ENCODE measurements around the gene SERINC3. TPM values are rescaled to one million over a fixed set of nuclear protein-coding genes. Genes with fewer than 3 reads are reported as not detected.

Gene SERINC3
- total RNA-seq, 1 donor from 2014 or later, result 82.8 TPM

DNA sequence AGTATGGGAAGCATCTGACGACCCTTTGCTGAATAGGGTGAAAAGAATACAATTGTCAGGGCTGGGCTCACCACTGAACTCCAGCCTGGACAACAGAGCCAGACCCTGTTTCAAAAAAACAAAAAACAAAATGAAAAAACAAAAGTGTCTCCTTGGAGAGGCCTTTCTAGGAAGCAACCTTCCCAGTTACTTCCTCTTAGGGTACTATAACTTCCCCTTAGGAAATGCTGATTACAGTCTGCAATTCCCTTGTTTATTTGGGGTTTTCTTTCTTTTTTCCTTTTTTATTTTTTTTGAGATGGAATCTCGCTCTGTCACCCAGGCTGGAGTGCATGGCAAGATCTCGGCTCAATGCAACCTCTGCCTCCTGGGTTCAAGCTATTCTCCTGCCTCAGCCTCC, 66.7 kb downstream of the SERINC3 start:
- TF ChIP-seq, protein P1, sequence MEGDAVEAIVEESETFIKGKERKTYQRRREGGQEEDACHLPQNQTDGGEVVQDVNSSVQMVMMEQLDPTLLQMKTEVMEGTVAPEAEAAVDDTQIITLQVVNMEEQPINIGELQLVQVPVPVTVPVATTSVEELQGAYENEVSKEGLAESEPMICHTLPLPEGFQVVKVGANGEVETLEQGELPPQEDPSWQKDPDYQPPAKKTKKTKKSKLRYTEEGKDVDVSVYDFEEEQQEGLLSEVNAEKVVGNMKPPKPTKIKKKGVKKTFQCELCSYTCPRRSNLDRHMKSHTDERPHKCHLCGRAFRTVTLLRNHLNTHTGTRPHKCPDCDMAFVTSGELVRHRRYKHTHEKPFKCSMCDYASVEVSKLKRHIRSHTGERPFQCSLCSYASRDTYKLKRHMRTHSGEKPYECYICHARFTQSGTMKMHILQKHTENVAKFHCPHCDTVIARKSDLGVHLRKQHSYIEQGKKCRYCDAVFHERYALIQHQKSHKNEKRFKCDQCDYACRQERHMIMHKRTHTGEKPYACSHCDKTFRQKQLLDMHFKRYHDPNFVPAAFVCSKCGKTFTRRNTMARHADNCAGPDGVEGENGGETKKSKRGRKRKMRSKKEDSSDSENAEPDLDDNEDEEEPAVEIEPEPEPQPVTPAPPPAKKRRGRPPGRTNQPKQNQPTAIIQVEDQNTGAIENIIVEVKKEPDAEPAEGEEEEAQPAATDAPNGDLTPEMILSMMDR (IDR thresholded peaks at IDR 0.05; ENCODE audit: unreplicated experiment), result no peak
- Mint-ChIP-seq H3K27ac (ENCODE audit: unreplicated experiment) (no peak overlapping the region), H3K9me3 (ENCODE audit: unreplicated experiment) (no peaks in the 10 kb centered on the region), H3K27me3 (ENCODE audit: unreplicated experiment) (peaks cover 3% of the 10 kb centered on the region), H3K4me3 (ENCODE audit: unreplicated experiment) (no peak overlapping the region), H3K4me1 (ENCODE audit: unreplicated experiment) (peaks cover 7% of the 10 kb centered on the region), H3K36me3 (ENCODE audit: low read depth, unreplicated experiment) (no peaks in the 10 kb centered on the region)
- no peak for DNase-seq (ENCODE audit: low spot score)

DNA sequence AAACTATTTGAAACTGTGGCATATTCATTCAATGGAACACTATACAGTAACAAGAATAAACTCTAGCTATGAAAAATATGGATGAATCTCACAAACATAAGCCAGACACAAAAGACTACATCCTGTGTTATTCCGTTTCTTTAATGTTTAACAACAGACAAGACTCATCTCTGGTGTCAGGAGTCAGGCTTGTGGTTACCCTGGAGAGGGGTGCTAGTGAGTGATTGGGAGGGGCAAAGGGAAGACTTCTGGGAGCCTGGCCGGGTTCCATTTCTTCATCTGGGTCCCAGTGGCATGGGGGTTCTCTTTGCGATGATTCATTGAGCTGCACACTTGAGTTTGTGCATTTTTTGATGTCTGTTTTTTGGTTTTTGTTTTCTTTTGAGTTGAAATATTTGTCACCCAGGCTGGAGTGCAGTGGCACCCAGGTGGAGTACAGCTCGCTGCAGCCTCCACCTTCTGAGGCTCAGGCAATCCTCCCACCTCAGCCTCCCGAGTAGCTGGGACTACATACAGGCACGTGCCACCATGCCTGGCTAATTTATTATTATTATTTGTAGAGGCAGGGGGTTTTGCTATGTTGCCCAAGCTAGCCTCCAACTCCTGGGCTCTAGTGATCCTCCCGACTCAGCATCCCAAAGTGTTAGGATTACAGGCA, 67.4 kb downstream of the SERINC3 start:
- Mint-ChIP-seq H3K4me3 (ENCODE audit: unreplicated experiment) (no peak overlapping the region), H3K9me3 (ENCODE audit: unreplicated experiment) (no peaks in the 10 kb centered on the region), H3K36me3 (ENCODE audit: low read depth, unreplicated experiment) (no peaks in the 10 kb centered on the region), H3K27ac (ENCODE audit: unreplicated experiment) (no peak overlapping the region), H3K27me3 (ENCODE audit: unreplicated experiment) (peaks cover 5% of the 10 kb centered on the region), H3K4me1 (ENCODE audit: unreplicated experiment) (peaks cover 10% of the 10 kb centered on the region)
- DNase-seq (ENCODE audit: low spot score), result no peak
- TF ChIP-seq, protein P1 (IDR thresholded peaks at IDR 0.05; ENCODE audit: unreplicated experiment), result no peak

DNA sequence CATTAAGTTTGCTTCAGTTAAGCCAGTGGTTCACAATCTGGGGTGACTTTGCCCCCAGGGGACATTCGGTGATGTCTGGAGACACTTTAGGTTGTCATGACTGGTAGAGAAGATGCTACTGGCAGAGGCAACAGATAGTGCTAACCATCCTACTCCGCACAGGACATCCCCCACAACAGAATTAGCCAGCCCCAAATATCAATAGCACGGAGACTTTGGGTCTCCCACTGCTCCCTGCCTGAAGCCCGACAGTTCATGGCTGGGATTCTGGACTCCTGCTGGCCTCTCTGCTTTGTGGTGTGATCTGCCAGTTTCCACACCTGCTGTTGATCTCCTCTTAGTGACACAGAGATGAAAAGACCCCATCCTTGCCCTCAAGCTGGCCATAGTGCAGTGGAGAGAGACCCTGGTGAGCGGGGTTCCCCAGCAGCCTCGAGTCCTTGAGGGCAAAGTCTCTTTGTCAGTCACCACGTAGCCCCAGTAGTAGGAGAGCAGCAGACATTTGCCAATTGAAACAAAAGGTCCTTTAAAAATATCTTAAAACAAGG, 70.9 kb downstream of the SERINC3 start:
- no peaks in the 10 kb centered on the region for H3K9me3 Mint-ChIP-seq (ENCODE audit: unreplicated experiment)
- H3K27ac Mint-ChIP-seq (ENCODE audit: unreplicated experiment), result no peak overlapping the region
- H3K27me3 Mint-ChIP-seq (ENCODE audit: unreplicated experiment), result peaks cover 14% of the 10 kb centered on the region
- H3K4me1 Mint-ChIP-seq (ENCODE audit: unreplicated experiment), result peaks cover 10% of the 10 kb centered on the region
- TF ChIP-seq, protein P1 (IDR thresholded peaks at IDR 0.05; ENCODE audit: unreplicated experiment), result no peak
- H3K4me3 Mint-ChIP-seq (ENCODE audit: unreplicated experiment), result no peak overlapping the region
- peaks cover 3% of the 10 kb centered on the region for H3K36me3 Mint-ChIP-seq (ENCODE audit: low read depth, unreplicated experiment)
- no peak for DNase-seq (ENCODE audit: low spot score)

DNA sequence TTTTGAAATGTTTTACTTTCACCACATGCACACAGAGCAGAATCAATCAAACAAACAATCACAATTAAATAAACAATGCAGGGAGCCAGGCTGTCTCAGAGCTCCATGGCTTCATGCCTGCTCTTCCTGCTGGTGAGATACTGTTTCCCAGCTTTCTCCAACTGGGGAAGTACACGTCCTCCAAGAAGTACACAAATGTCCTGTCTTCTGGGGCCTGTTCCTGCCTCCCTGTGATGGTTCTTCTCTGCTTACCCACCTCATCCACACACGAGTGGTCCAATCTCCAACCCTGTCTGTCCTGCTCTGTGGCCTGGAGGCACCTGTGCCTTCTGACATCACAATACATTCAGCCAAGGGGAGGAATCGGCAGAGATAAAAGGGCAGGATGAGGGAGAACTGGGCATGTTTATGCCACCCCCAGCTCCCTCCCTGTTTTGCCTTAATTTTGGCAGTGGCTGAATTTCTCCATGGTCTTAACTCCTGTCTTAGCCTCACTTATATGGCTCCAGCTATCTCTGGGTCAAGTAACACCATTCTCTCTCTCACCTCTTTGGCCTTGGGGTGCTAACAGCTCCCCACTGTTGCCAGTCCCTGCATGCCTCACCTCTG, 71.5 kb downstream of the SERINC3 start:
- peaks cover 3% of the 10 kb centered on the region for H3K36me3 Mint-ChIP-seq (ENCODE audit: low read depth, unreplicated experiment)
- H3K4me1 Mint-ChIP-seq (ENCODE audit: unreplicated experiment), result peaks cover 10% of the 10 kb centered on the region
- H3K9me3 Mint-ChIP-seq (ENCODE audit: unreplicated experiment), result no peaks in the 10 kb centered on the region
- TF ChIP-seq, protein P1 (IDR thresholded peaks at IDR 0.05; ENCODE audit: unreplicated experiment), result no peak
- H3K27ac Mint-ChIP-seq (ENCODE audit: unreplicated experiment), result no peak overlapping the region
- no peak overlapping the region for H3K4me3 Mint-ChIP-seq (ENCODE audit: unreplicated experiment)
- DNase-seq (ENCODE audit: low spot score), result no peak
- H3K27me3 Mint-ChIP-seq (ENCODE audit: unreplicated experiment), result peaks cover 14% of the 10 kb centered on the region

DNA sequence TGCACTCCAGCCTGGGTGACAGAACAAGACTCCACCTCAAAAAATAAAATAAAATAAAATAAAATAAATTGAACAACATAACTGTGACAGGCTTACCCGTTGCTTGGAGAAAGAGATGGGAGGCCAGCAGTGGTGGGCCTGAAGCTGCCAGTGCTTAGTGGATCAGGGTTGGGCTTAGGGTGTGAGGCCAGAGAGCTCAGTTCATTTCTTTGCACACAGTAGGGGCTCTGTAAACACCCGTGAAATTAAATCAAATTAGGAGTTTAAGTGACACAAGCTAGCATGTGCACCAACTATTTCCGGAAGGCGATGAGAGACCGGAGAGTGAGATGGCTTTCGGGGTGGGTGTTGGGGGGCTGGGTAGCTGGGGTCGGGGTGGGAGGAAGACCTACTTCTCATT, 72.0 kb downstream of the SERINC3 start:
- no peak for DNase-seq (ENCODE audit: low spot score)
- TF ChIP-seq, protein P1 (IDR thresholded peaks at IDR 0.05; ENCODE audit: unreplicated experiment), result no peak
- H3K36me3 Mint-ChIP-seq (ENCODE audit: low read depth, unreplicated experiment), result peaks cover 3% of the 10 kb centered on the region
- no peak overlapping the region for H3K27ac Mint-ChIP-seq (ENCODE audit: unreplicated experiment)
- no peaks in the 10 kb centered on the region for H3K9me3 Mint-ChIP-seq (ENCODE audit: unreplicated experiment)
- no peak overlapping the region for H3K4me3 Mint-ChIP-seq (ENCODE audit: unreplicated experiment)
- H3K27me3 Mint-ChIP-seq (ENCODE audit: unreplicated experiment), result peaks cover 14% of the 10 kb centered on the region
- H3K4me1 Mint-ChIP-seq (ENCODE audit: unreplicated experiment), result peaks cover 10% of the 10 kb centered on the region

Measured in endothelial cell (in vitro differentiated cells).